H54 (cell line): ENCODE measurements around the gene BTG4.

ENCODE experiments used
- DNase-seq: peaks from one replicate; pipeline ENCODE4 v3.0.0; 2011; ENCODE audit warnings: low spot score, mixed read lengths; ENCODE audit not compliant: insufficient read length
- FAIRE-seq: peaks from 3 replicates; lab custom pipeline; 2011; peaks lifted over from hg19 to GRCh38; lab: Jason Lieb, UNC
- POLR2A ChIP-seq: IDR thresholded peaks from 2 replicates; pipeline ENCODE4 v1.6.1; 2011; ENCODE audit warnings: low read depth, mild to moderate bottlenecking, low read length

Gene BTG4

DNA sequence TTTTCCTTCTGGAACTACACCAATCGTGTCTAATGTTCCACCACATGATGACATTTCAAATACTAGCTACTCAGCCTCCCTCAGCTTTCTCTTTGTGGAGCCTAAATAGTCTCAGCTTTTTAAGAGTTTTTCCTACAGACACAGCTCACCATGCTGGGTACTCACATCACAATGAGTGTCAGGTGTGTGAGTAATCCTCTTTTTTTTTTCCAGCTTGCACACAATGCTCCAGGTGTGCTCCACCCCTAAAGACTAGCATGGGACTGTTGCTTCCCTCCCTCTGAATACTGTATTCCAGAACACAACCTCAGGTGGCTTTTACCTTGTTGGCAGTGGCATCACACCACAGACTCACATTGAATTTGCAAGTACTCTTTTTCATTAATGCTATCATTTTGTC lies 11.7 kb downstream of the BTG4 start:
- TF ChIP-seq POLR2A = no peak
- FAIRE-seq (no peak), DNase-seq (no peak)

DNA sequence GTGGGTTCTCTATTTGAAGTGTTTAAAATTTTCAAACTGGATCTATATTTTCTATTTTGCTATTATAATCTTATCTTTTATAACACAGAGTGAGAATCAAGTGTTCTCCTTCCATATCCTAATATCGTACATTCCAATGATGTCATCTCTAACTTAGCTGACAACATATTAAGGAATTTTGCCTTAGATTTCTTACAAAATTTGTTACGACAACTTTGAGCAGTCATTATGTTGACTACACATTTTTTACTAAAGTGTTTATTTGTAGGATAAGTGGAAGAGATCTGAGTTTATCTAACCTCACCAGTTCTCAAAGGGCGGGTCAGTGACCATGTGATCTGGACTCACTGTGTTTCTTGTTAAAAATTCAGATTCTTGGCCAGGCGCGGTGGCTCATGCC lies 12.7 kb downstream of the BTG4 start:
- DNase-seq = no peak
- FAIRE-seq = no peak
- no peak for TF ChIP-seq POLR2A

DNA sequence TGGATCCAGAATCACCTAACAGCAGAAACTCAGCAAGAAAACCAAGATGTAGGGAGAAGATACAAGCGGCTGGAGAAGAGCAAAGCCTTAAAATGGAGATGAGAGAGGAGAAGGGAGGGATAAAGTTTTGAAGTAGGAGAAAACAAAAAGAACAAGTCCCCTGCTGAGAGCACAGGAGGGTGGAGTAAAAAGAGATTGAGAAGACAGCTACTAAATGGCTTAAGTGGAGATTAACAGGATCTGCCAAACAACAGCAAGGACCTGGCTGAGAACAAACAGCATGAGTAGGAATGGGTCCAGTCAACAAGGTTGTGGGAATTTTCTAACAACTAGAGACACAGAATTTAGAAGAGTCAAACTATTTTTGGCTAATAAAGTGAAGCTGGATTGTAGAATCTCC lies 18.1 kb downstream of the BTG4 start:
- TF ChIP-seq POLR2A = no peak
- no peak for FAIRE-seq
- no peak for DNase-seq

DNA sequence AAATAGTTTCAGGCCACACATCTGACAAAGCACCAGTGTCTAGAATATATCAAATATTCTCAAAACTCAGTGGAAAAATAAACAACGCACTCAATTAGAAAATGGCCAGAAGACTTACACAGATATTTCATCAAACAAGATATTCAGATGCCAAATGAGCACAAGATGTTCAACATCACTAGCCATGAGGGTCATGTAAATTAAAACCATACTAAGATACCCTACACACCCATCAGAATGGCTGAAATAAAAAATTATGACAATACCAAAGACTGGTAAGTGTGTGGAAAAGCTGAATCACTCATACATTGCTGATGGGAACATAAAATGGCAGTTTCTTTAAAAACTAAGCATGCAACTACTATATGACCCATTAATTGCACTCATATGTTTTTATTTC lies 21.7 kb downstream of the BTG4 start:
- TF ChIP-seq POLR2A = no peak
- DNase-seq (no peak), FAIRE-seq (no peak)

DNA sequence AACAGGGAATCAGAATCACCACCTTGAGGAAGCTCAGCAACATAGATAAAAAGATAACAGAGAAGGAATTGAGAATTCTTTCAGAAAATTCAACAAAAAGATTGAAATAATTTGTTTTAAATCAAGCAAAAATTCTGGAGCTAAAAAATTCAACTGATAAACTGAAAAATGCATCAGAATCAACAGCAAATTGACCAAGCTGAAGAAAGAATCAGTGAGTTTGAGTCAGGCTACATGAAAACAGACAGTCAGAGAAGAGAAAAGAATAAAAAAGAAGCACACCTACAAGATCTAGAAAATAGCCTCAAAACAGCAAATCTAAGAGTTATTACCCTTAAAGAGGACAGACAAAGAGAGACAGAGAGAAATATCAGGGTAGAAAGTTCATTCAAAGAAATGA lies 28.8 kb downstream of the BTG4 start:
- no peak for TF ChIP-seq POLR2A
- no peak for DNase-seq
- no peak for FAIRE-seq

DNA sequence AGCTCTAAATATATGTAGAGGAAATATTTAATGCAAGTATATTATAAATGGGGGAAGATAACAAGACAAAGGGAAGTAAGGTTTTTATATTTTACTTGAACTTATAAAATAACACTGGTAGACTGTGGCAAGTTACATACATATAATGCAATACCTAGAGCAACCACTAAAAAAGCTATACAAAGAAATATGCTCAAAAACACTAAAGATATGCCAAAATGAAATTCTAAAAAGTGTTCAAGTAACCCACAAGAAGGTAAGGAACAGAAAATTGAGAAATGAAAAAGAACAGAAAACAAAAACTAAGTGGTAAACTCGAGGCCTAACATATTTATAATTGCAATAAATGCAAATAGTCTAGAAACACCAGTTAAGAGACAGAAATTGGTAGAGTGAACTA lies 32.5 kb downstream of the BTG4 start:
- FAIRE-seq = no peak
- no peak for TF ChIP-seq POLR2A
- no peak for DNase-seq

DNA sequence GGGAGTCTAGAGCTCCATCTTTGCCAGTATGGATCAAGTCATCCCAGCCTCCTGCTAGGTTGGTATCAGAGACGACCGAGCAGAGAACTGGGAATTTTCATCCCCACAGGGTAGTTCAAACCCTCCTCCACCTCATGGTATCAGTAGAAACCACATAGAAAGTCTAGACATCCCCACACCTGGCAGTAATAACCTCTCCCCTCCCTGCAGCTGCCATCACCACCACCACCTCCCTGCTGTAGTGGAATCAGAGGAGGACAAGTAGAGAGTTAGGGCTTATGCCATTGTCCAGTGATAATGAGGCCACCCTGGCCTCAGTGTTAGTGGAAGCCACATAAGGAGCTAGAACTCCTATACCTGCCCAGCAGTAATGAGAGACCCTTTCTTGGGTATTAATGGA lies 34.3 kb downstream of the BTG4 start:
- DNase-seq = no peak
- TF ChIP-seq POLR2A = no peak

DNA sequence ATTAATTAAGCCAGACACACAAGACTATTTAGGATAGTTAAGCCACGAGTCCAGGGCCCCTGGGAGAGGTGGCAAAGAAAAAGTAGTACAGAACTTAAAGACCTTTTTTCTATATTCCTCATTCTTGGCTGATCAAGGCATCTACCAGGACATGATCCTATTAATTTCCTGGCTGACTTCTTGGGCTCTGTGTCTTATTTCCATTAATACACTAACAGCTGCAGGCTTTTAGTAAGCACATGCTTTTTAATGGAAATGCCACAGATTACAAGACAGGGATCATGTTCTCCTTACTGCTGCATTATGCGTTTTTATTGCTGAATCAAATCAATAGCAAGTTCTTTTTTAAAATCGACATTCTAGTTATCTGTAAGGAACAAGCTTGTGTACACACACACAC lies 35.2 kb downstream of the BTG4 start:
- DNase-seq (no peak), FAIRE-seq (no peak)
- TF ChIP-seq POLR2A = no peak

More for the DNA sequence above, 34.3 kb downstream of the BTG4 start:
- no peak for FAIRE-seq

DNA sequence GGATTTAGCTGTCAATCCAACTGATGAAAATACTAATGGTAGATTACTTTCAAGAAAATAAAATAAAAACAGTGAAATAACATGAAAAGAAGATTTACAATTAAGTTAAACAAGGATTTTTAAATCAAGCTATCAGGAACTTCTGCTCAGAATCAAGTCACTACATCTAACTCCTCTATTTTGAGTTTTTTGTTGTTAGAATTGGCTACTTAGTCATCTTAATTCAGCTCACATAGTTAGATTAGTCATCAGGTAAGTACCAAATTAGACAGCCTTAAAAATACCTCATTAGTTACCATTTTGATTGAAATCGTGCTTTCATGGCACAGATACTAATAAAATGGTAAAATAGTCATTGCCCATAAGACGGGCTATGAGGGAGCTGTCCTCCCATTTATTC lies 35.8 kb downstream of the BTG4 start:
- TF ChIP-seq POLR2A = no peak
- DNase-seq (no peak), FAIRE-seq (no peak)

DNA sequence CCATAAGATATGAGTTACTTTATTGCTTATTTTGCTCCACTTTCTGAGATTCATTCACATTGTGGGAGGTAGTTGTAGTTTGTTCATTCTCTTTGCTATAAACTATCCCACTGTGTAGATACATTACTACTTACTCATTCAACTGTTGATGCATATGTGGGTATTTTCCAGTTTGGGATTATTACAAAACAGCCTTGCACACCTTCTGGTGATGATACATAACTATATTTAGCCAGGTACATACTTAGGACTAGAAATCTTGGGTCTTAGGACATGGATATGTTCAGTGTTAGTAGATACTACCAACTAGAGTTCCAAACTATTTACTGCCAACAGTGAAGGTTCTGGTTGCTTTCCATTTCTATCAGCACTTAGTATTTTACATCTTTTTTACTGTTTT lies 37.8 kb downstream of the BTG4 start:
- no peak for FAIRE-seq
- no peak for DNase-seq
- TF ChIP-seq POLR2A = no peak

DNA sequence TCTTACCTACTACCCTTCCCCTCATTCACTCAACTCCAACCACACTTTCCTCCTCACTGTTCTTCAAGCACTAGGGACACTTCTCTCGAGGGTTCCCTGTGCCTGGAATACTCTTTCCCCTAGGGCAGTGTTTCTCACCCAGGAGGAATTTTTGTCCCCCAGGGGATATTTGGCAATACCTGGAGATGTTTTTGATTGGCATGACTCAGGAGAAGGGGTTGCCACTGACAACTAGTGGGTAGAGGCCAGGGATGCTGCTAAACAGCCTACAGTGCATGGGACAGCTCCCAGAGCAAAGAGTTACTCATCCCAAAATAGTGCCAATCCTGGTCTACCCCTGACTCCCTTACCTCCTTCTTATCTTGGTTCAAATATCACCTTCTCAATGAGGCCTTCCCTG lies 40.0 kb downstream of the BTG4 start:
- DNase-seq (no peak), FAIRE-seq (no peak)
- TF ChIP-seq POLR2A = no peak

DNA sequence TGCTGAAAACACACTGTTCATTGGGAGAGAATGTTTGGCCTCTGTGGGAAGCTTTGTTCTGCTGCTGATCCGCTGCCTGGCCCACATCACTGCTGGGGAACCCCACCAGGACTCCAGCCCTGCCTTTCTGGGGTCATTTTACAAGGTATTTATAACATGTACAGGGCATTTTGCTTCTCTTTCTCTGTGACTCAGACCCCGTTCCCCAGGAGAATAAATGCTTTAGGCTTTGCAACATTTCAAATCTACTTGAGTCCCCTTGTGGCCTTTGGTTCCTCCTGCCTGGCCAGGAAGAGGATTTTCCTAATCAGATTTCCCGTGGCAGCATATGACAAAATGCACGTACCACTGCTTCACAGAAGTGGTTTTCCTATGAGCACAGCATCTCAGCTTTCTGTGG lies 43.0 kb downstream of the BTG4 start:
- no peak for DNase-seq
- FAIRE-seq = no peak
- no peak for TF ChIP-seq POLR2A

DNA sequence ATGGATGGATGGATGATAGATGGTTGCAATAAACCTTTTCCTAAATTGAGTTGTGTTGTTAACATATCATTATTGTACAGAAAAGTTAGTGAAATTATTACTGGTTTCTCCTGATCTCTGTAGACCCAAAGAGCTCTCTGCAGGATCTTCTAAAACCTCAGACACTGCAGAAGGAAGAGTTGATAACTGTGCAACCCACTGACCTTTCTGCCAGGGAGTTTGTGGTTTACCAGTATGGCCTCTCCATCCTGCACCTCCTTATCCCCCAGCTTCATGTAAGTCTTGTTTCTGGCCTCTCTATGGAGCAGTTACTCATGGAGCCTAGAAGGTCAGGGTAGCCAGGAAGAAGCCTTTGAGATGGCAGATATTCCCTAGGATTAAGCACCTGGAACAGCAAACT lies 45.6 kb downstream of the BTG4 start:
- no peak for FAIRE-seq
- TF ChIP-seq POLR2A = no peak
- DNase-seq = no peak

DNA sequence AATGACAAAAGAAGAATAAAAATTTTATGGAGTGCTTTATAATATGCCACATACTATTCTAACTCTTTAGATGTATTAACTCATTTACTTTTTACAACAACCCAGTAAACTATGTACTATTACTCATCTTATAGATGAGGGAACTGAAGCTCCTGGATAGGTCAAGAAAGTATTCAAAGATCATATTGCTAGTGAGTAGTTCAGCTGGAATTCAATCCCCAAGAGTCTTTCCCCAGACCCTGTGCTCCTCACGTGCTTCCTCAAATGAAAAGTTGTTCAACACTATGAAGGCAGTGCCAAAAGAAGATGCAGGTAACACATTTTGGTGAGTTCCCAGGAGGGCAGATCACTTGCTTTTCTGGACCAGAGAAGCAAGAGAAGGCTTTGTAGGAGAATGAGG lies 46.8 kb downstream of the BTG4 start:
- DNase-seq = peak; percentile 27
- TF ChIP-seq POLR2A = no peak
- no peak for FAIRE-seq

DNA sequence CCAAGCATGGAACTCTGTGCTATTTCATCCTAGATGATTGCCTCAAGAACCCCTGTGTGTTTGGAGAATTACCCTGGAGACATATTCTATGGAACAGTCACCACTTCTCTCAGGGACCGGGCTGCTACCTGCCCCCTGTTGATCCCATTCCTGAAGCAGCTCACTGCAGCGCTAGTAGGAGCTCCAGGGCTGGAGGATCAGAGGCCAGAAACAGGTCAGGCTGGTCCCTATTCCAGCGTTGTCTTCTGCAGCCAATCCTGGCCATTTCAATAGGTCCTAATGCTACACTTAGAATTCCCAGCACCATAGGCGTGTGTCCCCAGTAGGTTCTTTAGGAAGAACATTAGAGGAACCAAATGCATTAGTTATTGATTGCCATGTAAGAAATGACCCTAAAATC lies 48.9 kb downstream of the BTG4 start:
- no peak for TF ChIP-seq POLR2A
- FAIRE-seq (no peak), DNase-seq (no peak)

DNA sequence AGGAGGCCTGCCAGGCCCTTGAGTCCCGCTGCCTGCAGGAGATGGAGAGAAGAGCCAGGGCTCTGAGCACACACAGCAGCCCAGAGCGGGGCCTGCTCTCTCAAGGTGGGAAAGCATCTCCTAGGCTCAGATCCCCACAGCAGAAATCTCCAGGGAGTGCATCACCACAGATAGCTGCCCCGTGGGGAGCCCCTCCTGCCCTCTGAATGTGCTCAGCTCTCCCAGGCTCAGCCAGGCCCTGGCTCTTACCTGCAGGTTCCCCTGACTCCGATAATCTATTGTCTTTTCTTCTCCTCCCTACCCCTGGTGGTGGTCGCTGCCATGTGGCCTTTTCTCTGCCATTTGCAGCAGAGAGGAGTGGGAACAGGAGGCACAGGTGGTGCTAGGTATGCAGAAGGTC lies 49.9 kb downstream of the BTG4 start:
- DNase-seq = no peak
- no peak for FAIRE-seq
- TF ChIP-seq POLR2A = no peak
